HS-5 (cell line): Measurements from ENCODE around the gene TMEM163.
"Not testable (repeated sequence)": the region's sequence is repeated elsewhere in the genome, so short reads cannot be mapped to it uniquely, and the experiment has no call there.

ENCODE experiments used
- DNase-seq: peaks from one replicate; pipeline ENCODE4 v3.0.0-alpha.2; 2012; ENCODE audit warnings: low read depth

The TMEM163 gene

DNA sequence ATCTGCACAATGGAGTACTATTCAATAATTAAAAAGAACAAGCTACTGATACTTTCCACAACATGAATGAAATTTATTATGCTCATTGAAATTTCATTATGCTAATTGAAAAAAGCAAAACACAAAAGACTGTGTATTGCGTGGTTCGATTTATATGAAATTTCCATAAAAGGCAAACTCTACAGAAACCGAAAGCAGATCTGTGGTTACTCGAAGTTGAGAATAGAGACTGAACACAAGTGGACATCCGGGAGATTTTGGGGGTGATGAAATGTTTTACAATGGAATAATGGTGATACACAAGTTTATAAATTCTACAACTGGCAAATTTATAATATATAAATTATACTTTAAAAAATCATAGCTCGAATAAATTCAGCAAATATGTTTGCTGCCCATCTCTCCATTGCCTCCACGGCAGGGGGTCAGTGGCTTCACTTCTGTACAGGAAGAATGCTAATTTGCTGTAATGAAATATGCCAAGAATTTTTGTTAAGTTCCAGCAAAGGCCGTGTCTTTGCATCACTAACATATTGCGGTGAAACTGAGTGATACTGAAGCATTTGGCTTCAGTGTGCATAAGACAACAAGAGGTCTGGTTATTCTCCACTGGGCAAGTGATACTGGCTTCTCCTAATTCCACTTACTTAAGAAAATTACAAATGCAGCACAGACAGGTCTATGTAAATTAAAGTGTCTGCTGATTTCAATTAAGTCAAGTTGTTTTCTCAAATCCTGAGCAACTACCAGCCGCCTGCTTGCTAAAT, 96.7 kb downstream of the TMEM163 start:
- DNase-seq = no peak

DNA sequence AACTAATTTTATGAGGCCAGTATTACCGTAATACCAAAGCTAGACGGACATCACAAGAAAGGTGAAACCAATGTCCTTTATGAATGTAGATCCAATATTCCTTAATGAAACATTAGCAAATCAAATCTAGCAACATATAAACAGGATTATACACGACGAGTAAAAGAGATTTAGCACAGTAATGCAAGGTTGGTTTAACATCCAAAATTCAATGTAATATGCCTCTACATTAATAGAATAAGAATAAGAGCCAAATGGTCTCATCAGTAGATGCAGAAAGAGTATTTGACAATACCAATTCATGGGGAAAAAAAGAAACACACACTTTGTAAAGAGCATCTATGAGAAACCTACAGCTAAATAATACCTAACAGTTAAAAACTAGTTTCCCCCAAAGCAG, 99.5 kb downstream of the TMEM163 start:
- DNase-seq = no peak

DNA sequence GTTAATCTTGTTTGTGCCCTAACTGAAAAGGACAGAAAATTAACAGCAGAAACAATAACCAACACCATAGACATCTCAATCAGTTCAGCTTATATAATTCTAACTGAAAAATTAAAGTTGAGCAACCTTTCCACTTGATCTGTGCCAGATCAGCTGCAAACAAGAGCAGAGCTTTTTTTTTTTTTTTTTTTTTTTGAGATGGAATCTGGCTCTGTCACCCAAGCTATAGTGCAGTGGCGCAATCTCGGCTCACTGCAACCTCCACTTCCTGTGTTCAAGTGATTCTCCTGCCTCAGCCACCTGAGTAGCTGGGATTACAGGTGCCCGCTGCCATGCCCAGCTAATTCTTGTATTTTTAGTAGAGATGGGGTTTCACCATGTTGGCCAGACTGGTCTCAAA, 103.3 kb downstream of the TMEM163 start:
- DNase-seq = not testable (repeated sequence)

DNA sequence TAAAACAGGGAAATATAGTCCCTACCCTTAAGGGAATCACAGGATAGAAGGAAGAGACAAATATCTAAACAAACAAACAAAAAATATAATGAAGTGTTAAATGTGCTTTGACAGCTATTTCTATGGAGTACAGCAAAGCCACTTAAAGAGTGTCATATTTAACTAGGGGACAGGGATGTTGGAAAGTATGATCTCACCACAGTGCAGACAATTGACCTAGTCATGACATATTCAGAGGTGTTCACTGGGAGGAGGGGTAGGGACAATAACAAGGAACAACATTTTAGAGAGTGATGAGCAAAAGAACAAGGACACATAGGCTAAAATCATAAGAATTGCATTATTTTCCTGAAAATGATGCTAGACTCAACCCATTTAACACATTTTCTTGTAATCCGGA, 107.5 kb downstream of the TMEM163 start:
- no peak for DNase-seq

DNA sequence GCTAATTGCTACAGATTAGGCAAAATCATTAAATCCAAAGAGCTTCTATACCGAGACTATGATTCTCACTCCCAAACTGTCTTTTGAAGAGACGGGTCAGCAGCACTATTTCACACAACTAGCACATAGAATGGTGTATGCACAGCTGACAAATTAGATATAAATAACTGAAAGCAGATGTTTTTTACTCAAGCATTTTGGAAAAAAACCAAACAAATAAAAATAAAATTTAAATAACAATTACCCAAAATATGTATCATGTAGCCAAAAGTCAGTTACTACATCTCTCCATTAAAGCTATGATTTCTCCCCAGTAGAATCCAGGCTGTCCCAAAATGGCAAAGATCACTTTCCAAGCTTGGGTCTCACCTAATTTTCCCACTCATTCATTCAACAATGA, 107.9 kb downstream of the TMEM163 start:
- DNase-seq = no peak

DNA sequence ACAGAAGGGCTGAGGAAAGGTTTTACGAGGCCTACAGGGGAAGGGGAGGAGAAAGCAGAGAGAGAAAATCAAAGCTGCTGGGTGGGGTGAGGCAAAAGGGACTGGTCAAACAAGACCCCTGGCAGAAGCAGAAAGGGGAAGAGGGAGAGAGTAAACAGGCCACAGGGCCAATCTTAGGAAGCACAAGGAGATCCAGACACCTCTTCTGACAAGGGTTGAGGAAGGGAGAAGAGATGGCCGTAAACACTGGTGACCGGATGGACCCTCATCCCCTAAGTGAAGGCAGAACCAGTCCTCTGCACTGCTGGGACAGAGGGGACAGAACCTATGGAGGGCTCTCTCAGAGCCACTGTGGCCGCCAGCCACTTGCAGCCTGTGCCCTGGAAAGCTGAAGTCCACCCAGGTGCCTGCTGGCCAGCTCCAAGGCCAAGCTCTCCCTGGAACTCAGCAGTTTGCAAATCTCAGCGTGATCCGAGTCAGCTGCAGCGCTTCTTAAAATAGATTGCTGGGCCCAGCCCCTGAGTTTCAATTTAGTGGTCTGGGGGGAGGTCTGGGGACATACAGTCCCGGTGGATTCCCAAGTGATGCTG, 108.8 kb downstream of the TMEM163 start:
- no peak for DNase-seq

DNA sequence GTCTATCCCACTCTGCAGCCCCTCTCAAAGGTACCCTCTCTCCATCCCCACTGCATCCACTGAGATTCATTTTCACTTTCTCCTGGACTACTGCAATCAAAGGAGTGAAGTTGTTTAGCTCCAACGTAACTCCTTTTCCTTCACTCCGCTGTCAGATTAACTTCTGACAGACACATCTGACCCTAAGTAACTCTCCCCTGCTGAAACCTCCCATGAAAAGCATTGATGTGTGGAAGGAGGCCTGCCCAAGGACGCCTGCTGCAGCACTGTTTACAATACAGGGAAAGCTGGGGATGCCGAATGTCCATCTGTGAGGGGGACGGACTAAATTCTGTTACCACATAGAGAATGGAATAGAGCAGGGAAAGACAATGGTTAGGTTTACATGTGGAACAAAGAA, 114.8 kb downstream of the TMEM163 start:
- DNase-seq = no peak

DNA sequence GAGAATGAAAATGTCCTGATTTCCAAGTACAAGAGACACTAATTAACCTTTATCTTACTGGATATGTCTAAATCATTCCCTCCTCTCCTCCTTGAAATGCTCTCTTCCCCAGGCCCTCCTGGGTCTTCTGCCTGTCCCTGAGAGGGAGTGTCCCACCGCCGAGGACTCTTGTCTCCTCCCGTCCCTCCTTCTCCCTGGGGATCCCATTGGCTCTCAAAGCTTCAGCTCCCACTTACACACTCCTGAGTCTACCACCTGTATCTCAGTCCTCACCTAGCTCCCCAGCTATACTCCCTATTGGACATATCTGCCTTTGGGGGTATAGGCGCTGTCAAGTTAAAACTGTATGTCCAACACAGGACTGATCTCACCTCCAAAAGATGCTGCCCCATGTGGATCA, 116.1 kb downstream of the TMEM163 start:
- no peak for DNase-seq

DNA sequence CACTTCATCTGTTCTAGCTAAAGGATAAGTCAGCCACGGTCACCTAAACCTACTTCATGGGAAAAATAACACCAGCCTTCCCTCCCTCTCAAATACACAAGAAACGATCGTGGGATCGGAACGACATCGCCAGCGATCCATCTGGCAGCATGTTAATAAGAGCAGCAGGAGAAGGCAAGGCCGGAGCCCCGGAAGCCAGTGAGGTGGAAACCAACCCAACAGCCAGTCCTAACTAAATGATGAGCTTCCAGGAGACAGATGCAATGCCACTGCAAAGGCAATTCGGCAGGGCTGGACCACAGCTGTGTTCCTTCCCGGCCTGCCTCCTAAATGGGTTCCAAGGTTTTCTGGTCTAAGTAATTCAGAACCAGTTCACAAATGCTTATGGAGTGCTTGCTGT, 117.5 kb downstream of the TMEM163 start:
- no peak for DNase-seq

DNA sequence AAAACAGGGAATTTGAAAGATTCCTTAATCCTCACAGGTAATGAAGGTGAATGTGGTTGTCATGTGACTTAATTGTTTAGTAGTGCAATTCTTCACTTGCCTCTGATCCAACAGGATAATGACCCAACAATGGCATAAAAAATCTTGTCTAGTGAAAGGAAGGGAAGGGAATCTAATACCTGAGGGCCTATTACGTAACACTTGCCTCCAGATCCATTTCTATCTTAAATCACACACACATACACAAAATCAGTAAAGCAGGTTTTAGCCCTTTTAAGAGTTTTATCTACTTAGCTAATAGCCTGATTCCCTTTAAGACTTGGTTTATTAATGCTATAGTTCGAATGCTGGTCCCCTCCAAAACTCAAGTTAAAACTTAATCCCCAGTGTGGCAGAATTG, 118.6 kb downstream of the TMEM163 start:
- no peak for DNase-seq

DNA sequence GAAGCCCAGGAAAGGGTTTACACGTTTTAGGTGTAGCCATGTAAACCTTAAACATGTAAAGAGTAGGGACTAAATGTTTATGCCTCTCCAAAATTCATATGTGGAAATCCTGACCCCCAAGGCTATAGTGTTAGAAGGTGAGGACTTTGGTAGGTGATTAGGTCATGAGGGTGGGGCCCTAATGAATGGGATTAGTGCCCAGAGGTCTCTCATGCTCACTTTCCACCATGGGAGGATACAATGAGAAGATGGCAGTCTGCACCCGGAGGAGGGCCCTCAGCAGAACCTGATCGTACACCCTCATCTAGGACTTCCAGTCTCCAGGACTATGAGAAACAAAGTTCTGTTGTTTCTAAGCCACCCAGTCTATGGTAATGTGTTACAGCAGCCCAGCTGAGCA, 119.6 kb downstream of the TMEM163 start:
- no peak for DNase-seq

DNA sequence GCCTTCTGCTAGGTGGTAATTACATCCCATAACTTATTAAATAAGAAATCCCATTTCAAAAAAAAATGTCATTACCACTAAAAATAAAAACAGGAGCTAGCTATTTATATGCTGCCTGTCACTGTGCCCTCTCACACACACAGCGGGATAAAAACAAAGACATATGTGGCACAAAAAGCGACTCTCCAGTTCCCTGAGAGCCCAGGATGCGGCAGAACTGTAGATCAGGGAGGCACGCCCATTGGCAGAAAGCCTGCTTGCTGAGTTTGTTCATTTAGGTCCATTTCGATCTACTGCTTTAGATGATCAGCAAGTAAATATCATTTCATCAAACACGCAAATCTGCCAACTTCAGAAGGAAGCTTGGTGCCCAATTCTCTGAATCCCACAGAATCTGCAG, 124.4 kb downstream of the TMEM163 start:
- no peak for DNase-seq

DNA sequence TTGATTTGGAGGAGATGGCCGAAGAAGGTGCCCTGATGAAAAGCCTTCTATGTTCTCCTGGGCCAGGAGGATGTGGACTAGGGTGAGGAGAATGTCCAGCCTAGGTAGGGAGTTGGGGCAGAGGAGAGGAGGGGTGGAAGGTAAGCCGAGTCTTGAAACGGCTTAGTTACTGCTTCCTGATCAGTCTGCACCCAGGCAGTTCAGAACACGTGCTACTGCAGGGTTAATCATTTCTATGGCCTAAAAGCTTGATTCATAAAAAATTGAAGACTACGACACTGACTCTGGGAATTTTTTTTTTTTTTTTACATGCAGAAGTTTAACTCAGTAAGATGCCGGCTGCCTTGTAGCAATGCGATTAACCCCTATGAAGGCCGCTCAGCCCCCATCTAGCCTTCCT, 125.3 kb downstream of the TMEM163 start:
- DNase-seq = no peak

DNA sequence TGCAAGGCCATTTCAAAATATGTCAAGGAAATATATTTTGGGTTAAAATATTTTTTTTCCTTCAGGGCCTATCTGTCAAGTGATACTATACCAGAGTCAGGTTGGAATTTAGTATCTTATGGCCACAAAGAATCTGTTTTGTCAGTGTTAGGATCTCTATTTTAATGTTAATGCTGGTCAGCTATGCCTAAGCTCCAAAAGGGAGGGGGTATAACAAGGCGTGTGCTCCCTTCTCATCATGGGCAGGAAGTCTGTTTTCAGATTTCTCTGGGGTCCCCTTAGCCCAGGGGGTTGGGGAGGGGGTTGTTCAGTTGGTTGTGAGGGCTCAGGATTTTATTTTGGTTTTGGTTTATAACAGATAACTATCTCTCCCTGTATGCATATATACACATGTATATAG, 126.4 kb downstream of the TMEM163 start:
- DNase-seq = no peak

DNA sequence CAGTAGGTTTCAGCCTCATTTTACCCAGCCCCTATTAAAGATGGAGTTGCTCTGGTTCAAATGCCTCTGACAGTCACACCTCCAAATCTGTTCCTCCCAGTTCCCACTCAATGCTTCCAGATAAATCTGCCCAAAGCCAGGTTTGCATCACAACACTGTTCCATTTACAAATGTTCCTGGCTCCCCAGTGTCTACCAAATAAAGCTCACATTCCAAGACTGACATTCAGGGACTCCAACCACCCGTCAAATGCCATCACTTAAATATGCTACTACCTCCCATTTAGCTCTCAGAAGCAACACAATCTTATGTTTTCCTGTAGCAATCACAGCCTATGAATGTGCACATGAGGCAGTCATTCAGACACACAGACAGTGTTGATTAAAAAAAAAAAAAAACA, 127.3 kb downstream of the TMEM163 start:
- no peak for DNase-seq

DNA sequence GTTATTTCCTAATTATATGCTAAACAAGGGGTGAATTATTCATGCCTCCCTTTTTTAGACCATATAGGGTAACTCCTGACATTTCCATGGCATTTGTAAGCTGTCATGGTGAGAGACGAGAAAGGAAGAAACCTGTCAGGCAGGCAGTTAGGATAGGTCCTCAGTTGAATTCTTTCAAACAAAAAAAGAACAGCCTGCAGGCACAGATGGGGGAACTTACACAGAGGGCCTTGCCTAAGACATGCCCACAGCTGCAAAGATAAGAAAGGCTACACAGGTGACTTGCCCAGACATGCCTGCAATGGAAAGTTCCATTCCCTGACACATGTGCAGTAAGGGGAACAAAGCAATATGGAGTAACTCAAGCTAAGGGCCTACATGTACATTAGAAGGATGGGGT, 128.1 kb downstream of the TMEM163 start:
- no peak for DNase-seq

DNA sequence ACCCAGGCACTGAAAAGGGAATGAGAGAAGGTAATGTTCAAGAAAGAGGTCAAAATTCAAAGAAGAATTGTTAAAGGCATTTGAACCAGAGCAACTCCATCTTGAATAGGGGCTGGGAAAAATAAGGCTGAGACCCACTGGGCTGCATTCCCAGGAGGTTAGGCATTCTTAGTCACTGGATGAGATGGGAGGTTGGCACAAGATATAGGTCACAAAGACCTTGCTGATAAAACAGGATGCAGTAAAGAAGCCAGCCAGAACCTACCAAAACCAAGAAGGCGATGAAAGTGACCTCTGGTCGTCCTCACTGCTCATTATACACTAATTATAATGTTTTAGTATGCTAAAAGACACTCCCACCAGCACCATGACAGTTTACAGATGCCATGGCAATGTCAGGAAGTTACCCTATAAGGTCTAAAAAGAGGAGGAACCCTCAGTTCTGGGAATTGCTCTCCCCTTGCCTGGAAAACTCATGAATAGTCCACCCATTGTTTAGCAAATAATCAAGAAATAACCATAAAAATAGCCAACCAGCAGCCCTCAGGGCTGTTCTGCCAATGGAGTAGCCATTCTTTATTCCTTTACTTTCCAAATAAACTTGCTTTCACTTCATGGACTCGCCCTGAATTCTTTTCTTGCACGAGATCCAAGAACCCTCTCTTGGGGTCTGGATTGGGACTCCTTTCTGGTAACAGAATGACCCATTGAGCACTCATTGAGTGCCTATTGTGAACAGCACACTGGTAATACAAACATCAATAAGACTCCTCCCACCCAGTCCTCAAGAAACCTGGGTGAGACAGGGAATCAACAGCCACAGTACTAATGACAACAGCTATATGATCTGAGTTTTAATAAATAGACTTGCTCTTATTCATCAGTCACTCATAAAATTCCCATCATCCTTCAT, 129.4 kb downstream of the TMEM163 start:
- DNase-seq = not testable (repeated sequence)

DNA sequence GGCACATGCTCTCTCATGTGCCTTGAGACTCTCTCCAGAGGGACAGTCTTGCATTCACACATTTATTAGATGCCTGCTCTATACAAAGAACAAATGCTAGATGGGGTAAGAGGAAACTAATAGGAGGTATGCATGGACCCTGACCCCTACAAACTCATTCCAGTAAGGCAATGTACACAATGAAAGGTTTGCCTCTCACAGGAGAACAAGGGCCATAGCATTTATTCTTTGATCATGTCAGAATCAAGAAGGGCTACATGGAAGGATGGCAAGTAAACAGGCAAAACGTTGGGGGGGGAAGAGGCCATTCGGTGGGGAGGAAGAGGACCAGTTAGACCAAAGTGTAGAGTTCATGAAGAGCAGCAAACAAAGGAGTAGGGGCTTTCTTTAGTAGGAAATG, 130.2 kb downstream of the TMEM163 start:
- no peak for DNase-seq

DNA sequence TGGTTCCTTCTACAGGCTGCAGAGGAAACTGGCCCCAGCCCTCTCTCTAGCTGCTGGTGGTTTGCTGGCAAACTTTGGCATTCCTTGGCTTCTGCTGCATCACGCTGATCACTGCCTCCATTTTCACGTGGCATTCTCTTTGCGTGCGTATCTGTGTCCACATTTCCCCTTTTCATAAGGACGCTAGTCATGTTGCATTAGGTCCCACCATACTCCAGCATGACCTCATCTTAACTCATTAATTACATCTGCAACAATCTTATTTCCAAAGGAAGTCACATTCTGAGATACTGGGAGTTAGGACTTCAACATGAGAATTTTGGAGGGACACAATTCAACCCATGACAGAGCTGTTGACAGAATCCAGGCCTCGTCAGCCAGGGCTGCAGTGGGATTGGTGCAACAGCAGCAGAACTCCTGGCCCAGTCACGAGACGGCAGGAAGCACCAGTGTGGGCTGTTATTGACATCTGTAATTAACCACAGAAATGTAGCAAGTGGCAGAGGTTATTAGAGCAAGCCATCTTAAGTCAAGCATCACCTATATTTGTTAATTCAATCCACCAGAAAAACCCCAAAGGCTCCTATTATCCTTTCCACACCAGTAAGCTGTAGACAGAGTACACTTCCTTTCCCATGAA, 132.4 kb downstream of the TMEM163 start:
- DNase-seq = no peak

DNA sequence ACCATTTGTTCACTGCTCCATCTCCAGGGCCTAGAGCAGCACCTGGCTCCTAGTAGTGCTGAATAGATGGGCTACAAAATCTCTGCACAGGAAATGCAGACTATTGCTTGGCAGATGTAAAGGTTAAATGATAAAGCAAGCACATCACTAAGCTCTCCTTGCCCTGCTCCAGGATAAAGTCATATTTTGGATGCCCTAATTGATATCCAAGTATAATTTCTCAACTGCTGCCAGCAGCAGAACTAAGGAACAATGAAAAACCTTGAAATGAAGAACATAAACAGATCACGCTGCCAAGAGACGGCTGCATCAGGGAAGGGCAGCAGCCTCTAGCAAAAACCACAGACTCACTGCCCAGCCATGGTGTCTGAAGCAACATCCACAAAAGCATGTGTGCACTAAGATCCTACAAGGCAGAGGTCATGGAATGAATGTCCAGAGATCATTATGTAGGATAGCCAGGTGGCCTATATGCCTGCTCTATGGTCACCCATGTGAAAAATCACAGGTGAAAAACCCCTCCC, 134.7 kb downstream of the TMEM163 start:
- no peak for DNase-seq

DNA sequence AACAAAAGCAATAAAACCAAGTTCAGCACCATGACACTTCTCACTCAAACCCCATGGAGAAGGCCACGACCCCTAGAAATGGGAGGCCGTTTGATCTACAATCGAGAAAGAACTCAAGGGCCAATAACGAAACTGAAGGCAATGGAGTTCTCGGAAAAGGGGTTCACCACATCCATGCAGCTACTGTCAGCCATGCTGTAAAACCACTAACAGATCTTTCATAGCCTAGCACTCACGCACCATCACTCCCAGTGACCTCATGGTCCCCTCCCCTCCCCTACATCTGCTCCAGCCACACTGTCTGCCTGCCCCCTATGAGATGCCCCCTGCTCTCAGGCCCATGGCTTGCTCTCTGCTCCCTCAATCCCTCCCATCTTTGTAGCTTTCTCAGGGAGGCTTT, 135.3 kb downstream of the TMEM163 start:
- DNase-seq = no peak

DNA sequence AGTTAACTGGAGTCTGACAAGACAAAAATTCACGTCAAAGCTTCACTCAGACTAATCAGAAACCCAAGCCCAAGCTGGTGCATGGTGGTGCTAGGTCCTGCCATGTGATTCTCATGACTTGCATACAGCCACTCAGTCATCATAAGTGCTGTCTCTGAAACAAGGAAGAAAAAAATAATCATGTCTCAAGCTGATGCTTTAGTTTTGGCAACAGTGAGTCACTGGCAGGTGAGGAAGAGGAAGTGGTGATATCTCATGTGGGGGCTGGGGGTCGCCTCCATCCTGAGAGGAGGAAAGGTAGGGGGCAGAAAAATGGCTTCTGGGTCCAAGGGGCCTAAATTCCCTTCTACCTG, 136.3 kb downstream of the TMEM163 start:
- no peak for DNase-seq
